NK-92 (cell line): Measurements from ENCODE around the gene TNRC6A.
"Not testable (repeated sequence)": the region's sequence is repeated elsewhere in the genome, so short reads cannot be mapped to it uniquely, and the experiment has no call there.

ENCODE experiments used
- DNase-seq: peaks from one replicate; lab custom pipeline; 2025; ENCODE audit not compliant: unreplicated experiment; lab: John Stamatoyannopoulos, UW

TNRC6A gene

DNA sequence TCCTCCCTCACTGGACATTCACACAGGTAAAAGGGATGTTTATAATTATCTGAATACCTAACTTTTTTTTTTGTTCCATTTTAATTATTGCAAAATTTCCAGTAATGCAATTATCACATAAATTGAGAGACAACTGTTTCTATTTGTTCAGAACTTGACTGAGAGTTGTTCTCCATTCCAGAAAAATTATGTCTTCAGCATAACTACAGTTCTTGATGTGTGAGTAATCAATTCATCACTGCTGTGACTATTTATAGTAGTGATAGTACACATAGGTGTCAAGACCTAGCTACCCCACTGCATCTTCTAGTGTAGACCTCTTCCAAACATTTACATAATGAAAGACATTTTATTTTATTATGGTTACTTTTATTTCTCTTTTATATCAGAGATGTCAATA is 5.8 kb upstream of the TNRC6A start:
- DNase-seq, result no peak

DNA sequence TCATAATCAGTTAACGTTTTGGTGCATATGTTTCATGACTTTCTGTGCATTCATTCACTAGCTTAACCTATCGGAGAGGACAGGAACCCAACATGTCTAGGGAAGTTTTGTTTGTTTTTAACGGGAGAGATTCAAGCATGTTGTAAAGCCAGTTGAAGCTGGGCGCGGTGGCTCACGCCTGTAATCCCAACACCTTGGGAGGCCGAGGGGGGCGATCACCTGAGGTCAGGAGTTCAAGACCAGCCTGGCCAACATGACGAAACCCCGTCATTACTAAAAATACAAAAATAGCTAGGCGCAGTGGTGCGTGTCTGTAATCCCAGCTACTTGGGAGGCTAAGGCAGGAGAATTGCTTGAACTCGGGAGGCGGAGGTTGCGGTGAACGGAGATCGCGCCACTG is 1.4 kb upstream of the TNRC6A start:
- no peak for DNase-seq

DNA sequence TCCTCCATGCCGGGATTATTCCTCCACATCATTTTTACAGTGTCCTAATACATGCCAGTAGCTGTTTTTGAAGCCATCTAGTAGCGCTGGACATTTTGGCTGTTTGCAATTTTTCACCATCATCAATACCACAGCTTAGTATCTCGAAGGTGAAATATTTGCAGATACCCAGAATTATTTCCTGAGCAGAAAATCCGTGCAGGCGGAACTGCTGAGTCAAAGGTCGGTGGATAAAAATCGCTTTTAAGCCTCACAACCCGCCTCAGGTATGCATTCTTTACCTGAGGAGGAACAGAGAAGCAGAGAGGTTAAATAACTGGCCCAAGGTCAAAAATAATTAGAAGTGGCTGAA is 584 bp upstream of the TNRC6A start:
- DNase-seq, result no peak

- DNase-seq, result no peak
Observed at GRCh38 chr16:24729951-24730815, 732 bp downstream of the TNRC6A start.

- DNase-seq, result no peak
Observed at GRCh38 chr16:24730914-24731313, 1.5 kb downstream of the TNRC6A start.

DNA sequence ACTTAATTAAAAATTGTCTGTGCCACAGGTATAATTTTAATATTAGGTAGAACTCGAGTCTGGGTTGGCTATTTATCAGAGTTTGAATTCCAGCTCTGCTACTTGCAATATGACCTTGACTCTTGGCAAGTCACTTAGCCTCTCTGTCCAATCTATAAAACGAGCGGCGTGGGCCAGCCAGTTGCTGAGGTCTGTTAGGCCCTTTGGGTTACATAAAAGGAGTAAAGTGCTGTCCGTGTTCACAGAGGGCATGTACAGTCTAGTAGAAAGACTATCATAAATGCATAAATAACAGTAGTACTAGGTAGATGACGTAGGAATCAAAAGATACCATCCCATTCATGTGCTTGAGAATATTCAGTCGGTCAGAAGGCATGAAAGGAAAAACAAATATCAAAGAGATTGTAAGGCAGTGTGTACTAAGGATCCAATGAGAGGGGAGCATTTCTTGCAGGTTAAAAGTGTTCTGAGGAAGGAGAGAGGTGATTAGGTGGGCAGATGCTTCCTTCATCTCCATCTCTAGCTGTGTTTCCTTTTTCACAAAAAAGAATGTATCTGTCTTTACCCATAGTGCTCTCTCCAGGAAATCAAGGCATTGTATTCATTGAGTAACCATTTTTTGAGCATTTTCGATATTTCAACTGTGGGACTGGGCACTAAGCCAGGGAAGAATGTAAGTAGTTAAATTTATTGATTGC is 2.4 kb downstream of the TNRC6A start:
- DNase-seq, result no peak

- DNase-seq, result no peak
Observed at GRCh38 chr16:24734382-24734781, 4.9 kb downstream of the TNRC6A start.

DNA sequence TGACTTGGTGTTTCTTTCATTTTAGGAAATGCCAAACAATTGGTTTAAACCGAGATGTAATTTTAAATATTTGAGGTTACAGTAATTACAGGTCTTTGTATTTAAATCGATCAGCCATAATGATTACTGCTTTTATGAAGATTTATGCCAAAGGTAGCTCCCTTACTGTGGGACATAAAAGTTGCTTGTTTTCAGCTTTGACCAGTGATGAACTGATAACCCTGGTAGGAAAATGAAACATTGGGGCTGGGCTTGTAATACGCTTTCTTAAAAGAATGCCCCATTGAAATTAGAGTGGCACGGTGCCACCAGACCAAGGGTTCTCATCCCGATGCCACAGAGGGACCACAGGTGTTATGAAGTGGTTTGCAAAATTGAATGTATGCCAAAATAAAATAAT is 7.3 kb downstream of the TNRC6A start:
- DNase-seq, result no peak

GRCh38 chr16:24737391-24737871 is 8.0 kb downstream of the TNRC6A start:
- DNase-seq, result no peak

DNA sequence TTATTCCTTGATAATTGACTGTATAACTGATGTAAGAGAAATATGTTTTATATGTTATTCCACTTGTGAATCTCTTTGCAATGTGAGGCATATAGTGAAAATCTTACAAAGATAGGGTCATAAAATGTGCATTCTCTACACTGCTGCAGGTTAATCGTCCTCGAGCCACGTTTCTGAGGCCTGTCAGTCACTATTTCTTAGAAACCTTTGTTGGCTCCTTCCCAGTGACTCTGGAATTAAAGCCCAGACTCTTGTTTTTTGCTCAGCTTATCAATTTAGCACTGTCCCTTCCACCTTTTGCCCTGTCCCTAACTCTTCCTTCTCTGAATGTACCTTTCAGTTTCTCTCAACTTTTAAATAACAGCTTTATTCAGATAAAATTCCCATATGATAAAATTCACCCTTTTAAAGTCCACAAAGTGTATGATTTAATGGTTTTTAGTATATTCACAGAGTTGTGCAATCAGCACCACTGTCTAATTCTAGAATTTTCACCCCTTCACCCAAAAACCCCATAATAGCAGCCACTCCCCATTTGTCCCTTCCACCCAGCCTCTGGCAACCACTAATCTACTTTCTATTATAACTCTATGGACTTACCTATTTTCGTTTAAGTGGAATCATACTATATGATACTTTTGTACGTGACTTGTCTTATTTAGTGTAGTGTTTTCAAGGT is 8.6 kb downstream of the TNRC6A start:
- DNase-seq, result no peak

- no peak for DNase-seq
Observed at GRCh38 chr16:24738895-24739294, 9.4 kb downstream of the TNRC6A start.

DNA sequence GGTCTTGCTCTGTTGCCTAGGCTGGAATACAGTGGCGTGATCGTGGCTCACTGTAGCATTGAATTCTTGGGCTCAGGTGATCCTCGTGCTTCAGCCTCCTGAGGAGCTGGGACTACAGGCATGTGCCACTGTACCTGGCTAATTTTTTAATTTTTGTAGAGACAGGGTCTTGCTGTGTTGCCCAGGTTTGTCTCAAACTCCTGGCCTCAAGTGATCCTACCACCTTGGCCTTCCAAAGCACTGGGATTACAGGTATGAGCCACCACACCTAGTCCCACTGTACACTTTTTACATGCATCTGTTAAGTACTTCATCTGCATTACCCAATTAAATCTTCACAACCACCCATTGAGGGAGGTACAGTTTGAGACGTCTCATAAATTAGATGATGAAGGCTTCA is 12.4 kb downstream of the TNRC6A start:
- no peak for DNase-seq

- DNase-seq, result not testable (repeated sequence)
Observed at GRCh38 chr16:24742610-24743009, 13.2 kb downstream of the TNRC6A start.

- DNase-seq, result no peak
Observed at GRCh38 chr16:24745391-24745790, 15.9 kb downstream of the TNRC6A start.

- no peak for DNase-seq
Observed at GRCh38 chr16:24745791-24746190, 16.3 kb downstream of the TNRC6A start.

DNA sequence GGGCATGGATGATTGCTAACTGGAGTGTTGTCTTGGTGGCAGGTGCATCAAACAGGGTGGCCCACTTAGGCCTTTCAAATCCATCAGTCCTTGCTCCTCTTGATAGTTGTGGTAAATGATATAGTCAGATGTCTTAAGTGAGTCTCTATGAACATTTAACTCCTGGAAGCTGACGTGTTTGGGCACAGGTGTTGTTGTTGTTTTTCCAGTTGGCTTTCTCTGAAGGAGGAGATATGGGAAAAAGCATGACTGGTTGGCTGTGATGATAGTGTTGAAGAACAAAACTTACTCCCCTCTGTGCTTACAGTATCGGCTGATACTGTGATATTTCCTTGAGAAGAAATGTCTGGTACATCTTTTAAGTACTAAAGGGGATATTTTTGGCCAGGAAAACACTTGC is 18.0 kb downstream of the TNRC6A start:
- DNase-seq, result no peak

GRCh38 chr16:24748242-24748641 is 18.8 kb downstream of the TNRC6A start:
- no peak for DNase-seq

- no peak for DNase-seq
Observed at GRCh38 chr16:24749310-24749709, 19.9 kb downstream of the TNRC6A start.

- DNase-seq, result not testable (repeated sequence)
Observed at GRCh38 chr16:24749872-24750271, 20.4 kb downstream of the TNRC6A start.

GRCh38 chr16:24753000-24753399 is 23.5 kb downstream of the TNRC6A start:
- no peak for DNase-seq

DNA sequence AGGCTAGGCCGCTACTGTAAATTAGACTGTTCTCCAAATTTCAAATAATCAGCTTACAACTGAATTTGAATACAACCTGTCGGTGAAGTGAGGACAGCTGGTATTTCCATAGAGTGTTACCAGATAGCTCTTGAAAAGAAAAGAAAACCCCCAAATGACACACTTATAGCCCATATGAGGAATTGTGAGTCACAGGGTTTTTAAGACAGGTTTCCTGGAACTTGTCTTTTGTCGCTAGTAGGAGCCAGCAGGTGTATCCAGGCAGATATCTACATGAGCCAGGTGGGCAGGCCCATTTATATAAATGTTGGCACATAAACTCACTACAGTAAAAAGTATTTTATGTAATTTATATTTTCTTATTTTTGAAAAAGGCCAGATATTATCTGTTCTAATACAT is 24.0 kb downstream of the TNRC6A start:
- DNase-seq, result no peak

DNA sequence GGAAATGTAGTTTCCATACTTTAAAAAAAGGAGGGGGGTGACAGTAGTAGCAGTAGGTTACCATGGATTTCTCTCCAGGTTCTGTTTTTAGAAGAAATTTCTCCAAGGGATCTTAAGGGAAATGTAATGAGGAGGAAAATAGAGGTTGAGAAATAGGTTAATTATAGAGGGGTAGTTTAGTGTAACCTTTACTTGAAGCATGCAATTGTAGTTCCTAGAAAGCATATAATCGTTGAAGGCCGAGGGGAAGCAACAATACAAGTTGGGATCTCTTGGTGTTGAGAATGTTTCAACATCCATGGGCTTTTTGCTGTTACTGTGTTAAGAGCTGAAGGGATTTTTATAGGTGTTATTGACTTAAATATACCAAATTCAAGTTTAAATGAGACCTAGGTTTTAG is 25.1 kb downstream of the TNRC6A start:
- DNase-seq, result no peak
